Astrocyte (in vitro differentiated cells and primary cell): Measurements from ENCODE around the gene FGGY.

ENCODE experiments used
- CTCF ChIP-seq: IDR thresholded peaks from 2 replicates; pipeline ENCODE4 v1.5.1; 2011; ENCODE audit warnings: low read depth, mild to moderate bottlenecking, inconsistent platforms, low read length, moderate library complexity; ENCODE audit not compliant: insufficient read depth
- EZH2 ChIP-seq: IDR thresholded peaks from 2 replicates; pipeline ENCODE4 v1.6.1; 2012; ENCODE audit warnings: mild to moderate bottlenecking, low read length, inconsistent platforms; ENCODE audit not compliant: insufficient read depth

DNA sequence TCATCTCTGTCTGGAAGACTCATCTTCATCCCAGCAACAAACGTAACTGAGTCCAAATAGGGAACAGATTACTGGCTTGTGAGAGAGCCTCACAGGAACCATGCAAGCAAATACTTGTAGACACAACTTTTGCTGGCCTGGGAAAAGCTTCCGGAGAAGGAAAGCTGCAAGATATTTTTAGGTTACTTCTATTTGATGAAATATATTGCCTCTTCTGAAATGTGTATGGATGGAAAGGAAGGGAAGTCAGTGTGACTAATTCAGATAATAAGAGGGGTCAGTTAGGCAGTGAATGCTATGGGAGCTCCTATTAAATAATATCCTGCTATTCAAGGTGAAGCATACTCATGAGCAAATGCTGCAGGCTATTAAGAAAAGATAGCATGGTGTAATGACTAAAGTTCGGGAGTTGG, 20.4 kb upstream of the FGGY start:
- TF ChIP-seq CTCF (no peak), EZH2 (no peak)
